HG03565 (cell line): ENCODE measurements around the gene USP35.
"Not testable (repeated sequence)": the region's sequence is repeated elsewhere in the genome, so short reads cannot be mapped to it uniquely, and the experiment has no call there.

Experiments
- ATAC-seq: cut with Tn5 transposase; IDR thresholded peaks from one replicate; pipeline ENCODE4 v1.9.1; 2021; ENCODE audit warnings: mild to moderate bottlenecking, moderate library complexity; ENCODE audit not compliant: unreplicated experiment

Gene USP35

GRCh38 chr11:78213526-78214330 lies 25.0 kb downstream of the USP35 start:
- no peak for ATAC-seq

GRCh38 chr11:78214331-78215194 lies 25.8 kb downstream of the USP35 start:
- ATAC-seq: no peak

- ATAC-seq: no peak
Observed at GRCh38 chr11:78216021-78216420, 27.3 kb downstream of the USP35 start.

GRCh38 chr11:78216571-78217287 lies 28.0 kb downstream of the USP35 start:
- no peak for ATAC-seq

GRCh38 chr11:78217650-78218541 lies 29.2 kb downstream of the USP35 start:
- no peak for ATAC-seq

GRCh38 chr11:78218707-78219492 lies 30.2 kb downstream of the USP35 start:
- ATAC-seq: no peak

GRCh38 chr11:78219493-78220217 lies 30.9 kb downstream of the USP35 start:
- no peak for ATAC-seq

GRCh38 chr11:78220218-78221157 lies 31.8 kb downstream of the USP35 start:
- no peak for ATAC-seq

- ATAC-seq: no peak
Observed at GRCh38 chr11:78221396-78222315, 32.9 kb downstream of the USP35 start.

- ATAC-seq: not testable (repeated sequence)
Observed at GRCh38 chr11:78222726-78223125, 34.0 kb downstream of the USP35 start.

GRCh38 chr11:78223320-78223954 lies 34.7 kb downstream of the USP35 start:
- ATAC-seq: peak; percentile 55

GRCh38 chr11:78224506-78224905 lies 35.8 kb downstream of the USP35 start:
- no peak for ATAC-seq

GRCh38 chr11:78224906-78225420 lies 36.2 kb downstream of the USP35 start:
- ATAC-seq: no peak

- no peak for ATAC-seq
Observed at GRCh38 chr11:78226684-78227680, 38.3 kb downstream of the USP35 start.

GRCh38 chr11:78227921-78228320 lies 39.2 kb downstream of the USP35 start:
- ATAC-seq: no peak
